ENCODE measurements around the gene NPEPPS.

- no peak for TF ChIP-seq POLR2A (IDR thresholded peaks at IDR 0.05)
- TF ChIP-seq POLR2AphosphoS5 (IDR thresholded peaks at IDR 0.05) = no peak
- no peak for TF ChIP-seq CTCF (IDR thresholded peaks at IDR 0.05)
Observed at GRCh38 chr17:47664624-47664941, 133.7 kb downstream of the NPEPPS start.
